NCI-H524 treated with DMSO at 0.1 percent for 48 hours (cell line): Measurements from ENCODE around the gene CDKN2B.
"Not testable (repeated sequence)": the region's sequence is repeated elsewhere in the genome, so short reads cannot be mapped to it uniquely, and the experiment has no call there.

Experiments
- DNase-seq: peaks from one replicate; lab custom pipeline; 2025; lab: John Stamatoyannopoulos, UW

Gene CDKN2B

GRCh38 chr9:21969011-21969940 is 39.8 kb downstream of the CDKN2B start:
- no peak for DNase-seq

GRCh38 chr9:21968331-21969010 is 40.6 kb downstream of the CDKN2B start:
- no peak for DNase-seq

- no peak for DNase-seq
Observed at GRCh38 chr9:21967702-21968101, 41.4 kb downstream of the CDKN2B start.

- DNase-seq: no peak
Observed at GRCh38 chr9:21967169-21967568, 41.9 kb downstream of the CDKN2B start.

- no peak for DNase-seq
Observed at GRCh38 chr9:21966140-21966851, 42.8 kb downstream of the CDKN2B start.

- DNase-seq: no peak
Observed at GRCh38 chr9:21965401-21965951, 43.6 kb downstream of the CDKN2B start.

GRCh38 chr9:21964925-21965385 is 44.1 kb downstream of the CDKN2B start:
- DNase-seq: no peak

DNA sequence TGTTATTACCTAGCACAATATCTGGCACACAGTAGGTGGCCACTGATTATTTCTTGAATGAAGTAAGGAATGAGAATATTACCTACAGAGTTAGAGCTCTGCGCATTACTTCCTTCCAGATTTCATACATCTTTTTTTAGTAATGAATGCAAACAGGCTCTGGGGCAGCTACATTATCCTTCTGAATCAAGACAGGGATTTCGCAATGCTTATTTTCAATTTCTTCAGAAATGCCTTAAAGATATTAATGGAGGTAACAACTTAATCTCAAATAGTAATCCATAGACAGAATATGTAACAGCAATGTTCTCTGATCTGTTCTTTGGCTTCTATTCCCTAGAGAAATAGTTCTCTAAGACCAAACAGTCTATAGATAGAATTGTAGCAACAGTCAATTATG is 47.5 kb downstream of the CDKN2B start:
- no peak for DNase-seq

GRCh38 chr9:21959268-21959667 is 49.8 kb downstream of the CDKN2B start:
- not testable (repeated sequence) for DNase-seq

DNA sequence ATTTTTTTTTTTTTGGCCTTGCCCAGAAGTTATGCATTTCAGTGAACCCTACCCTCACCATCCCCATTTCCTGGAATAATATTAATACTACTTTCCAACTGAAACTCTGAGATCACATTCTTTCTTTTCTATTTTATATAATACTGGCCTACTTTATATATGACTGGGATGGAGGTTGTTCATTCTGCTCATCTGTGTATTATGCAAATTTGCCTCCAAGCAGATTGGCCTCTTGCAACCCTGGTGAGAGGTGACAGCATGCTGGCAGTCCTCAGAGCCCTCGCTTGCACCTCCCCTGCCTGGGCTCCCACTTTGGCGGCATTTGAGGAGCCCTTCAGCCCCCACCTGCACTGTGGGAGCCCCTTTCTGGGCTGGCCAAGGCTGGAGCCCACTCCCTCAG is 50.3 kb downstream of the CDKN2B start:
- DNase-seq: no peak
